Right lobe of liver (tissue), 6 donors: Measurements from ENCODE around the gene PLEKHG3. TPM values are rescaled to one million over a fixed set of nuclear protein-coding genes. Genes with fewer than 3 reads are reported as not detected.

ENCODE experiments used
- ATAC-seq, 4 donors: fragments of 200-7000 bp; cut with Tn5 transposase; one replicate each; pipeline ENCODE4 v1.9.1; 2020; ENCODE audit warnings: mild to moderate bottlenecking in 4 of 4, moderate library complexity in 4 of 4
- DNase-seq, 3 donors: peaks; one replicate each; pipeline ENCODE4 v3.0.0-alpha.2; 2020
- H3K27ac ChIP-seq, 3 donors: fragments of 200-600 bp; one replicate each; pipeline ENCODE4 v1.8.0; 2022
- H3K27me3 ChIP-seq, 2 donors: fragments of 200-600 bp; one replicate each; pipeline ENCODE4 v1.8.0; 2022
- H3K36me3 ChIP-seq, 4 donors: fragments of 200-600 bp; sonication (generic) in 1 of 4; one replicate each; pipeline versions ENCODE4 v1.5.1 to v1.8.0; 2017 to 2022; ENCODE audit warnings: control low read depth in 1 of 4
- H3K4me1 ChIP-seq, 4 donors: fragments of 200-600 bp; sonication (generic) in 1 of 4; one replicate each; pipeline versions ENCODE4 v1.5.1 to v1.8.0; 2017 to 2022; ENCODE audit warnings: control low read depth in 1 of 4
- H3K4me3 ChIP-seq, 3 donors: fragments of 200-600 bp; one replicate each; pipeline ENCODE4 v1.8.0; 2022
- H3K9me3 ChIP-seq, 4 donors: fragments of 200-600 bp; sonication (generic) in 1 of 4; one replicate each; pipeline versions ENCODE4 v1.5.1 to v1.8.0; 2017 to 2022; ENCODE audit warnings: control low read depth in 1 of 4
- POLR2A ChIP-seq: fragments of 450-650 bp; IDR thresholded peaks from one replicate; pipeline ENCODE4 v1.6.1; 2017; ENCODE audit warnings: antibody characterized with exemption, mild to moderate bottlenecking
- WGBS: methylation state at CpG from one replicate; pipeline ENCODE4 v1.1.6; 2018; ENCODE audit warnings: low coverage, low lambda C conversion rate; ENCODE audit not compliant: insufficient coverage; ENCODE audit errors: missing lambda C conversion rate; 5-methylcytosine and 5-hydroxymethylcytosine counted together
- intact Hi-C, 2 donors: fragments of 100-400 bp; cut with DNase I; formaldehyde crosslinking; loops; one replicate each; pipeline versions ENCODE4 v1.11.2 to v1.14.1; 2022
- total RNA-seq, 6 experiments: library from RNA; depleted of rRNA in 2 of 6; stranded (reverse); fragments of >200 nt in 2 of 6; fragmentation: NEBNext Ultra II Directional in 3 of 6; extraction: Animal tissue kit (Norgen Biotek cat#: 25700) in 3 of 6; gene quantifications; one replicate each; pipeline versions ENCODE4 v1.1.0 to v1.2.4, GENCODE V29; 2016 to 2023
- TF ChIP-seq, protein P1 (sequence below), 4 donors: fragments of 200-600 bp in 3 of 4; fragments of 450-650 bp in 1 of 4; IDR thresholded peaks; one replicate each; pipeline versions ENCODE4 v1.5.1 to v1.8.0; 2016 to 2022; ENCODE audit warnings: antibody characterized with exemption in 4 of 4, mild to moderate bottlenecking in 2 of 4
- donor health status: DM: no; HTN: yes; CAD: no.
- donor health status: DM: no; HTN: no; CAD: no.
- donor health status: DM: no; HTN: no; CAD: no.
- donor health status: DM: no; HTN: yes; CAD: no.
- donor health status: DM: no; HTN: yes; CAD: no.

The PLEKHG3 gene
- total RNA-seq, 6 experiments from 2014 or later = 25.4 to 49.1 (median 28.0) TPM

GRCh38 chr14:64748995-64749714 is 44.9 kb downstream of the PLEKHG3 start:
- no peak overlapping the region for H3K4me3 ChIP-seq
- H3K27me3 ChIP-seq = no peaks in the 10 kb centered on the region
- no peak overlapping the region for H3K27ac ChIP-seq
- H3K9me3 ChIP-seq = no peaks in the 10 kb centered on the region
- H3K4me1 ChIP-seq = no peaks in the 10 kb centered on the region
- no peak for ATAC-seq
- WGBS = 99% methylated on average over 18 of the region's 51 CpGs
- intact Hi-C loops = no loop called here
- H3K36me3 ChIP-seq = peaks cover 0 to 17% (median 2%) of the 10 kb centered on the region in 4 donors
- DNase-seq = peak in 1 of 3 donors; percentile 54
- no peak for TF ChIP-seq POLR2A
- TF ChIP-seq, protein P1, sequence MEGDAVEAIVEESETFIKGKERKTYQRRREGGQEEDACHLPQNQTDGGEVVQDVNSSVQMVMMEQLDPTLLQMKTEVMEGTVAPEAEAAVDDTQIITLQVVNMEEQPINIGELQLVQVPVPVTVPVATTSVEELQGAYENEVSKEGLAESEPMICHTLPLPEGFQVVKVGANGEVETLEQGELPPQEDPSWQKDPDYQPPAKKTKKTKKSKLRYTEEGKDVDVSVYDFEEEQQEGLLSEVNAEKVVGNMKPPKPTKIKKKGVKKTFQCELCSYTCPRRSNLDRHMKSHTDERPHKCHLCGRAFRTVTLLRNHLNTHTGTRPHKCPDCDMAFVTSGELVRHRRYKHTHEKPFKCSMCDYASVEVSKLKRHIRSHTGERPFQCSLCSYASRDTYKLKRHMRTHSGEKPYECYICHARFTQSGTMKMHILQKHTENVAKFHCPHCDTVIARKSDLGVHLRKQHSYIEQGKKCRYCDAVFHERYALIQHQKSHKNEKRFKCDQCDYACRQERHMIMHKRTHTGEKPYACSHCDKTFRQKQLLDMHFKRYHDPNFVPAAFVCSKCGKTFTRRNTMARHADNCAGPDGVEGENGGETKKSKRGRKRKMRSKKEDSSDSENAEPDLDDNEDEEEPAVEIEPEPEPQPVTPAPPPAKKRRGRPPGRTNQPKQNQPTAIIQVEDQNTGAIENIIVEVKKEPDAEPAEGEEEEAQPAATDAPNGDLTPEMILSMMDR (IDR thresholded peaks at IDR 0.05) = no peak

DNA sequence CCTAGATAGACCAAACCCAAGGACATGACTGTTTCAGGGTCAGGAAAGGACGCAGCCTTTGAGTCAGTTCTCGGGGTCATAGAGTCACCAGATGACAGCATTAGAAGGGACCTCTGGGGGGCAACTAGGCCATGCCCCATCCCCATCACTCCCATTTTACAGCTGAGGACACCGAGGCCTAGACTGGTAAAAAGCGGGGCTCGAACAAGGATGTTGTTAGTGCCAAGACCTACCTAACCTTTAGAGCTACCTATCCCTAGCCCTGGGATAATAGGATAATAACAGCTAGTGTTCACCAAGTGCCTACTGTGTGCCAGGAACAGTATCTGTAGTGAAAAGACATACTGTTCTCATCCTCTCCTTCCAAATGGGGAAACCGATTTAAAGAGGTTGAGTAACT is 48.7 kb downstream of the PLEKHG3 start:
- Histone ChIP-seq H3K27me3 (no peaks in the 10 kb centered on the region), H3K4me1 (no peaks in the 10 kb centered on the region), H3K36me3 (no peaks in the 10 kb centered on the region), H3K9me3 (no peaks in the 10 kb centered on the region), H3K27ac (no peak overlapping the region), H3K4me3 (no peak overlapping the region)
- 100% methylated on average over 1 of the region's 6 CpGs for WGBS
- ATAC-seq (no peak), DNase-seq (no peak)
- intact Hi-C loops = no loop called here
- TF ChIP-seq, protein P1 (IDR thresholded peaks at IDR 0.05) = no peak

- no CpG with 5 or more reads among the region's 13 CpGs for WGBS
- TF ChIP-seq, protein P1 (IDR thresholded peaks at IDR 0.05) = no peak
- no peak for TF ChIP-seq POLR2A
- intact Hi-C loops = no loop called here
Observed at GRCh38 chr14:64753374-64753773, 49.1 kb downstream of the PLEKHG3 start.

GRCh38 chr14:64753999-64754398 is 49.8 kb downstream of the PLEKHG3 start:
- Histone ChIP-seq H3K27ac (no peak overlapping the region), H3K4me1 (no peaks in the 10 kb centered on the region), H3K9me3 (no peaks in the 10 kb centered on the region), H3K36me3 (no peaks in the 10 kb centered on the region), H3K4me3 (no peak overlapping the region), H3K27me3 (no peaks in the 10 kb centered on the region)
- TF ChIP-seq, protein P1 (IDR thresholded peaks at IDR 0.05) = no peak
- no peak for TF ChIP-seq POLR2A
- WGBS = 84% methylated on average over 3 of the region's 4 CpGs
- intact Hi-C loops = no loop called here
- no peak for DNase-seq
- no peak for ATAC-seq

More at GRCh38 chr14:64753374-64753773, 49.1 kb downstream of the PLEKHG3 start:
- no peak overlapping the region for H3K27ac ChIP-seq
- no peaks in the 10 kb centered on the region for H3K9me3 ChIP-seq
- ATAC-seq = no peak
- H3K4me3 ChIP-seq = no peak overlapping the region
- no peaks in the 10 kb centered on the region for H3K27me3 ChIP-seq
- no peaks in the 10 kb centered on the region for H3K36me3 ChIP-seq
- DNase-seq = no peak
- H3K4me1 ChIP-seq = no peaks in the 10 kb centered on the region
